CD14-positive monocyte (primary cell): Measurements from ENCODE around the gene SDHAF4. TPM values are rescaled to one million over a fixed set of nuclear protein-coding genes. Genes with fewer than 3 reads are reported as not detected.

Experiments used
- DNase-seq, 3 donors: peaks; one replicate each; pipeline ENCODE4 v3.0.0-alpha.2; 2011 to 2022
- H2AFZ ChIP-seq: 2 replicates; pipeline ENCODE4 v1.6.0; 2012; ENCODE audit warnings: mild to moderate bottlenecking, low read depth, low read length, inconsistent platforms; ENCODE audit not compliant: insufficient read depth, poor library complexity, severe bottlenecking
- H3K27ac ChIP-seq, 2 donors: 1 replicate in 1 of 2; 2 replicates in 1 of 2; pipeline ENCODE4 v1.5.1; 2012 to 2013; ENCODE audit warnings: low read length in 2 of 2, control low read depth in 1 of 2, inconsistent platforms in 1 of 2, low read depth in 1 of 2, mild to moderate bottlenecking in 1 of 2
- H3K27me3 ChIP-seq, 2 donors: one replicate each; pipeline versions ENCODE4 v1.6.0 to v1.6.1; 2011 to 2013; ENCODE audit warnings: low read length in 2 of 2; ENCODE audit not compliant: control insufficient read depth in 2 of 2, insufficient read depth in 2 of 2
- H3K36me3 ChIP-seq, 2 donors: replicated peaks in 1 of 2; 1 replicate in 1 of 2; 2 replicates in 1 of 2; pipeline versions ENCODE4 v1.5.1 to v1.6.1; 2012 to 2013; ENCODE audit warnings: low read length in 2 of 2, control low read depth in 1 of 2, inconsistent platforms in 1 of 2, mild to moderate bottlenecking in 1 of 2; ENCODE audit not compliant: insufficient read depth in 2 of 2, control insufficient read depth in 1 of 2
- H3K4me1 ChIP-seq, 2 donors: 1 replicate in 1 of 2; 2 replicates in 1 of 2; pipeline versions ENCODE4 v1.5.1 to v1.6.1; 2012 to 2013; ENCODE audit warnings: low read length in 2 of 2, control low read depth in 1 of 2, inconsistent platforms in 1 of 2, mild to moderate bottlenecking in 1 of 2, moderate library complexity in 1 of 2; ENCODE audit not compliant: insufficient read depth in 2 of 2, control insufficient read depth in 1 of 2
- H3K4me2 ChIP-seq: replicated peaks from 2 replicates; pipeline ENCODE3; 2012; ENCODE audit warnings: low read length, moderate library complexity, mild to moderate bottlenecking; ENCODE audit not compliant: poor library complexity, severe bottlenecking; ENCODE audit errors: extremely low read depth
- H3K4me3 ChIP-seq, 3 experiments: fragments of 200-600 bp in 1 of 3; sonication (generic) in 1 of 3; replicated peaks in 1 of 3; 1 replicate in 2 of 3; 2 replicates in 1 of 3; pipeline ENCODE4 v1.5.1; 2011 to 2013; ENCODE audit warnings: low read length in 3 of 3, mild to moderate bottlenecking in 3 of 3, control low read depth in 2 of 3, low read depth in 2 of 3, inconsistent platforms in 1 of 3, moderate library complexity in 1 of 3
- H3K79me2 ChIP-seq: 2 replicates; pipeline ENCODE4 v1.6.0; 2012; ENCODE audit warnings: mild to moderate bottlenecking, control low read depth, inconsistent platforms, low read length, moderate library complexity; ENCODE audit not compliant: insufficient read depth
- H3K9ac ChIP-seq: 2 replicates; pipeline ENCODE4 v1.6.0; 2017; ENCODE audit warnings: low read length, mild to moderate bottlenecking; ENCODE audit not compliant: insufficient read depth, poor library complexity, severe bottlenecking
- H3K9me3 ChIP-seq, 2 donors: replicated peaks in 1 of 2; 1 replicate in 1 of 2; 2 replicates in 1 of 2; pipeline versions ENCODE4 v1.5.1 to v1.6.1; 2012 to 2013; ENCODE audit warnings: low read length in 2 of 2, control low read depth in 1 of 2; ENCODE audit not compliant: control insufficient read depth in 1 of 2, insufficient read depth in 1 of 2
- H4K20me1 ChIP-seq: 2 replicates; pipeline ENCODE4 v1.6.0; 2012; ENCODE audit warnings: mild to moderate bottlenecking, low read length, control low read depth, moderate library complexity; ENCODE audit not compliant: insufficient read depth
- H3K27ac Mint-ChIP-seq, 7 donors: one replicate each; pipeline ENCODE4 v1.8.0; 2020; ENCODE audit warnings: mild to moderate bottlenecking in 7 of 7, mixed read lengths in 7 of 7, moderate library complexity in 6 of 7, inconsistent platforms in 2 of 7
- H3K27me3 Mint-ChIP-seq, 3 donors: one replicate each; pipeline ENCODE4 v1.8.0; 2021 to 2022; ENCODE audit warnings: low read depth in 3 of 3, mild to moderate bottlenecking in 3 of 3, mixed read lengths in 3 of 3, moderate library complexity in 3 of 3, inconsistent platforms in 1 of 3
- H3K36me3 Mint-ChIP-seq, 2 donors: one replicate each; pipeline ENCODE4 v1.8.0; 2020; ENCODE audit warnings: mixed read lengths in 2 of 2, inconsistent platforms in 1 of 2, mild to moderate bottlenecking in 1 of 2
- H3K4me1 Mint-ChIP-seq: one replicate; pipeline ENCODE4 v1.8.0; 2020; ENCODE audit warnings: mild to moderate bottlenecking, mixed read lengths
- H3K4me3 Mint-ChIP-seq, 2 donors: one replicate each; pipeline ENCODE4 v1.8.0; 2020; ENCODE audit warnings: mild to moderate bottlenecking in 2 of 2, mixed read lengths in 2 of 2, moderate library complexity in 1 of 2
- H3K9me3 Mint-ChIP-seq, 7 donors: one replicate each; pipeline ENCODE4 v1.8.0; 2020 to 2022; ENCODE audit warnings: mixed read lengths in 7 of 7, mild to moderate bottlenecking in 6 of 7, moderate library complexity in 6 of 7, inconsistent platforms in 2 of 7
- CTCF ChIP-seq: fragments of 200-600 bp; IDR thresholded peaks from one replicate; pipeline ENCODE4 v1.8.0; 2022; ENCODE audit warnings: antibody characterized with exemption, mild to moderate bottlenecking
- WGBS: methylation state at CpG from one replicate; pipeline ENCODE4 v1.1.5; 2013; ENCODE audit warnings: missing lambda C conversion rate; ENCODE audit not compliant: insufficient coverage; 5-methylcytosine and 5-hydroxymethylcytosine counted together
- intact Hi-C, 2 donors: fragments of 100-400 bp; cut with micrococcal nuclease; formaldehyde crosslinking; loops; one replicate each; pipeline versions ENCODE4 v1.15.0 to v1.15.1; 2023
- polyA plus RNA-seq, 3 donors: library from polyadenylated mRNA; depleted of rRNA in 1 of 3; unstranded in 2 of 3; stranded (reverse) in 1 of 3; fragments of 300-500 nt in 2 of 3; fragments of >200 nt in 1 of 3; fragmentation: Illumina TruSeq in 2 of 3; gene quantifications; 1 replicate in 2 of 3; 2 replicates in 1 of 3; pipeline ENCODE4 v1.2.3, GENCODE V29; 2012 to 2021

The SDHAF4 gene
- polyA plus RNA-seq, 3 donors = 1.5 to 8.3 (median 7.4) TPM

GRCh38 chr6:70625436-70625835 lies 58.7 kb downstream of the SDHAF4 start:
- no peaks in the 10 kb centered on the region for H3K4me1 Mint-ChIP-seq
- H3K27me3 Mint-ChIP-seq = peaks cover 0 to 2% (median 0%) of the 10 kb centered on the region in 3 donors
- Histone ChIP-seq H3K27me3 (no peaks in the 10 kb centered on the region), H2AFZ (no peak overlapping the region), H3K9ac (no peak overlapping the region), H3K79me2 (no peaks in the 10 kb centered on the region), H3K27ac (no peak overlapping the region), H3K4me2 (no peak overlapping the region), H3K9me3 (peaks cover 9 to 12% of the 10 kb centered on the region in 2 donors), H3K36me3 (no peaks in the 10 kb centered on the region), H4K20me1 (no peaks in the 10 kb centered on the region), H3K4me3 (no peak overlapping the region), H3K4me1 (no peaks in the 10 kb centered on the region)
- no peaks in the 10 kb centered on the region for H3K36me3 Mint-ChIP-seq
- no peak overlapping the region for H3K27ac Mint-ChIP-seq
- intact Hi-C loops = no loop called here
- no peak for DNase-seq
- no peak overlapping the region for H3K4me3 Mint-ChIP-seq
- H3K9me3 Mint-ChIP-seq = peaks cover 5 to 18% (median 13%) of the 10 kb centered on the region in 7 donors
- no peak for TF ChIP-seq CTCF

GRCh38 chr6:70627500-70628254 lies 60.9 kb downstream of the SDHAF4 start:
- Mint-ChIP-seq H3K36me3 (no peaks in the 10 kb centered on the region), H3K4me3 (no peak overlapping the region), H3K27me3 (peaks cover 0 to 1% (median 0%) of the 10 kb centered on the region in 3 donors), H3K9me3 (peaks cover 5 to 18% (median 13%) of the 10 kb centered on the region in 7 donors), H3K27ac (no peak overlapping the region), H3K4me1 (no peaks in the 10 kb centered on the region)
- no peak for DNase-seq
- no peak overlapping the region for H2AFZ ChIP-seq
- no peaks in the 10 kb centered on the region for H3K27me3 ChIP-seq
- 94% methylated on average over 23 of the region's 36 CpGs for WGBS
- H3K4me3 ChIP-seq = no peak overlapping the region
- no peak for TF ChIP-seq CTCF
- H3K4me1 ChIP-seq = no peaks in the 10 kb centered on the region
- H3K27ac ChIP-seq = no peak overlapping the region
- no peaks in the 10 kb centered on the region for H3K79me2 ChIP-seq
- peaks cover 9 to 12% of the 10 kb centered on the region in 2 donors for H3K9me3 ChIP-seq
- H4K20me1 ChIP-seq = no peaks in the 10 kb centered on the region
- no peaks in the 10 kb centered on the region for H3K36me3 ChIP-seq
- H3K9ac ChIP-seq = no peak overlapping the region
- intact Hi-C loops = no loop called here
- H3K4me2 ChIP-seq = no peak overlapping the region
